HG03457 (cell line): ENCODE measurements around the gene IMMP2L.

Source experiments
- ATAC-seq: cut with Tn5 transposase; IDR thresholded peaks from one replicate; pipeline ENCODE4 v1.9.1; 2021; ENCODE audit warnings: moderate number of reproducible peaks; ENCODE audit not compliant: unreplicated experiment

IMMP2L gene

GRCh38 chr7:110786328-110786965 is 775.8 kb downstream of the IMMP2L start:
- ATAC-seq: no peak

- ATAC-seq: no peak
Measured at GRCh38 chr7:110784749-110785148, 777.5 kb downstream of the IMMP2L start.

GRCh38 chr7:110780712-110781111 is 781.6 kb downstream of the IMMP2L start:
- ATAC-seq: no peak

- ATAC-seq: no peak
Measured at GRCh38 chr7:110779339-110779738, 783.0 kb downstream of the IMMP2L start.

- ATAC-seq: no peak
Measured at GRCh38 chr7:110775046-110775445, 787.2 kb downstream of the IMMP2L start.

- ATAC-seq: no peak
Measured at GRCh38 chr7:110774071-110774470, 788.2 kb downstream of the IMMP2L start.

GRCh38 chr7:110772615-110773014 is 789.7 kb downstream of the IMMP2L start:
- ATAC-seq: no peak

- no peak for ATAC-seq
Measured at GRCh38 chr7:110771717-110772116, 790.6 kb downstream of the IMMP2L start.

GRCh38 chr7:110767550-110768110 is 794.7 kb downstream of the IMMP2L start:
- no peak for ATAC-seq

- ATAC-seq: no peak
Measured at GRCh38 chr7:110766864-110767263, 795.4 kb downstream of the IMMP2L start.

- ATAC-seq: no peak
Measured at GRCh38 chr7:110764852-110765251, 797.4 kb downstream of the IMMP2L start.

GRCh38 chr7:110762546-110763225 is 799.6 kb downstream of the IMMP2L start:
- no peak for ATAC-seq

- no peak for ATAC-seq
Measured at GRCh38 chr7:110760341-110760740, 802.0 kb downstream of the IMMP2L start.

- ATAC-seq: no peak
Measured at GRCh38 chr7:110759069-110759468, 803.2 kb downstream of the IMMP2L start.

GRCh38 chr7:110754649-110755048 is 807.6 kb downstream of the IMMP2L start:
- ATAC-seq: no peak

GRCh38 chr7:110750931-110751605 is 811.2 kb downstream of the IMMP2L start:
- no peak for ATAC-seq

- no peak for ATAC-seq
Measured at GRCh38 chr7:110733221-110733620, 829.1 kb downstream of the IMMP2L start.

- ATAC-seq: no peak
Measured at GRCh38 chr7:110724811-110725210, 837.5 kb downstream of the IMMP2L start.

GRCh38 chr7:110721395-110721794 is 840.9 kb downstream of the IMMP2L start:
- no peak for ATAC-seq

GRCh38 chr7:110720626-110721025 is 841.7 kb downstream of the IMMP2L start:
- ATAC-seq: no peak

- no peak for ATAC-seq
Measured at GRCh38 chr7:110719741-110720140, 842.6 kb downstream of the IMMP2L start.
